GM23338 (cell line): ENCODE results near the gene GCSH. TPM values are rescaled to one million over a fixed set of nuclear protein-coding genes. Genes with fewer than 3 reads are reported as not detected.

Experiments used
- ATAC-seq: fragments of 200-7000 bp; cut with Tn5 transposase; 3 replicates; pipeline ENCODE4 v1.9.1; 2020
- DNase-seq: peaks from one replicate; pipeline ENCODE4 v3.0.0-alpha.2; 2015; ENCODE audit warnings: low spot score
- H2AFZ ChIP-seq: fragments of 200-600 bp; sonication (generic); 2 replicates; pipeline ENCODE4 v1.8.0; 2016; ENCODE audit warnings: antibody characterized with exemption, mild to moderate bottlenecking, moderate library complexity
- H3F3A ChIP-seq: fragments of 200-600 bp; sonication (generic); replicated peaks from 2 replicates; pipeline ENCODE4 v1.8.0; 2017; ENCODE audit warnings: antibody characterized with exemption, mixed run types, low read depth
- H3K27ac ChIP-seq: fragments of 200-600 bp; sonication (generic); 2 replicates; pipeline ENCODE4 v1.6.1; 2016; ENCODE audit warnings: low read depth
- H3K27me3 ChIP-seq: fragments of 200-600 bp; sonication (generic); 2 replicates; pipeline ENCODE4 v1.8.0; 2016; ENCODE audit warnings: mild to moderate bottlenecking, mixed run types, moderate library complexity; ENCODE audit not compliant: insufficient read depth
- H3K36me3 ChIP-seq: fragments of 200-600 bp; sonication (generic); 2 replicates; pipeline ENCODE4 v1.8.0; 2016; ENCODE audit warnings: mild to moderate bottlenecking; ENCODE audit not compliant: insufficient read depth
- H3K4me1 ChIP-seq: fragments of 200-600 bp; sonication (generic); 2 replicates; pipeline ENCODE4 v1.8.0; 2016; ENCODE audit warnings: mild to moderate bottlenecking, moderate library complexity; ENCODE audit not compliant: insufficient read depth
- H3K4me2 ChIP-seq: fragments of 200-600 bp; sonication (generic); 2 replicates; pipeline ENCODE4 v1.7.1; 2017; ENCODE audit warnings: mixed run types
- H3K4me3 ChIP-seq: fragments of 200-600 bp; sonication (generic); 2 replicates; pipeline ENCODE4 v1.6.1; 2016; ENCODE audit warnings: mixed run types
- H3K79me2 ChIP-seq: fragments of 200-600 bp; sonication (generic); replicated peaks from 2 replicates; pipeline ENCODE4 v1.8.0; 2017; ENCODE audit warnings: mild to moderate bottlenecking; ENCODE audit not compliant: insufficient read depth
- H3K9me2 ChIP-seq: fragments of 200-600 bp; sonication (generic); 2 replicates; pipeline ENCODE4 v1.8.0; 2017; ENCODE audit not compliant: insufficient read depth
- H4K20me1 ChIP-seq: fragments of 200-600 bp; sonication (generic); replicated peaks from 2 replicates; pipeline ENCODE4 v1.8.0; 2017; ENCODE audit warnings: mild to moderate bottlenecking; ENCODE audit not compliant: insufficient read depth
- H3K27ac Mint-ChIP-seq: 2 replicates; pipeline ENCODE4 v1.8.0; 2020; ENCODE audit warnings: inconsistent platforms, mild to moderate bottlenecking, moderate library complexity, mixed read lengths
- H3K27me3 Mint-ChIP-seq: 3 replicates; pipeline ENCODE4 v1.8.0; 2022; ENCODE audit warnings: low read depth, mild to moderate bottlenecking, moderate library complexity, mixed read lengths, inconsistent platforms; ENCODE audit not compliant: insufficient read depth, poor library complexity
- H3K36me3 Mint-ChIP-seq: 3 replicates; pipeline ENCODE4 v1.8.0; 2021; ENCODE audit warnings: low read depth, mild to moderate bottlenecking, inconsistent platforms, moderate library complexity, mixed read lengths
- H3K4me1 Mint-ChIP-seq: 3 replicates; pipeline ENCODE4 v1.8.0; 2020; ENCODE audit warnings: mild to moderate bottlenecking, inconsistent platforms, mixed read lengths
- H3K4me3 Mint-ChIP-seq: 3 replicates; pipeline ENCODE4 v1.8.0; 2021; ENCODE audit warnings: moderate library complexity, mild to moderate bottlenecking, inconsistent platforms, mixed read lengths
- H3K9me3 Mint-ChIP-seq: 3 replicates; pipeline ENCODE4 v1.8.0; 2020; ENCODE audit warnings: moderate library complexity, mild to moderate bottlenecking, inconsistent platforms, mixed read lengths
- CREB1 ChIP-seq: fragments of 250-450 bp; sonication (Bioruptor Pico); IDR thresholded peaks from 2 replicates; pipeline ENCODE4 v1.5.0; 2020; ENCODE audit warnings: low read depth, mild to moderate bottlenecking, moderate library complexity
- CTCF ChIP-seq, 2 experiments: fragments of 200-600 bp in 1 of 2; sonication (generic) in 1 of 2; conservative IDR thresholded peaks; 2 replicates each; pipeline versions ENCODE4 v1.5.1 to v1.6.1; 2016 to 2017; ENCODE audit warnings: antibody characterized with exemption in 2 of 2, low read depth in 2 of 2, mild to moderate bottlenecking in 2 of 2, moderate library complexity in 1 of 2
- EZH2 ChIP-seq: fragments of 200-600 bp; sonication (generic); IDR thresholded peaks from one replicate; pipeline ENCODE4 v1.8.0; 2017; ENCODE audit warnings: antibody characterized with exemption, mild to moderate bottlenecking, low read depth; ENCODE audit not compliant: unreplicated experiment
- EZH2phosphoT487 ChIP-seq: fragments of 200-600 bp; sonication (generic); IDR thresholded peaks from one replicate; pipeline ENCODE4 v1.8.1; 2018; ENCODE audit warnings: antibody characterized with exemption; ENCODE audit not compliant: unreplicated experiment
- JUNB ChIP-seq: IDR thresholded peaks from one replicate; pipeline ENCODE4 v1.6.1; 2016; ENCODE audit warnings: antibody characterized with exemption; ENCODE audit not compliant: unreplicated experiment
- NANOG ChIP-seq: IDR thresholded peaks from 2 replicates; pipeline ENCODE4 v1.6.1; 2016; ENCODE audit warnings: antibody characterized with exemption, borderline replicate concordance
- POLR2AphosphoS5 ChIP-seq: IDR thresholded peaks from 2 replicates; pipeline ENCODE4 v1.6.1; 2016; ENCODE audit warnings: antibody characterized with exemption, low read depth
- REST ChIP-seq: IDR thresholded peaks from one replicate; pipeline ENCODE4 v1.6.1; 2018; ENCODE audit warnings: antibody characterized with exemption; ENCODE audit not compliant: unreplicated experiment
- STAT1 ChIP-seq: IDR thresholded peaks from one replicate; pipeline ENCODE4 v1.6.1; 2016; ENCODE audit warnings: antibody characterized with exemption; ENCODE audit not compliant: unreplicated experiment
- ZNF114 ChIP-seq: fragments of 250-450 bp; sonication (Bioruptor Pico); IDR thresholded peaks from 2 replicates; pipeline ENCODE4 v1.5.0; 2020; ENCODE audit warnings: mild to moderate bottlenecking, moderate library complexity
- ZNF331 ChIP-seq: fragments of 250-450 bp; sonication (Bioruptor Pico); IDR thresholded peaks from 2 replicates; pipeline ENCODE4 v1.5.0; 2020; ENCODE audit warnings: low read depth, mild to moderate bottlenecking, moderate library complexity
- polyA plus RNA-seq: library from polyadenylated mRNA; unstranded; fragments of >200 nt; fragmentation: Nextera tagmentation; extraction: Ambion mirVana; gene quantifications from 2 replicates; pipeline ENCODE4 v1.2.1, GENCODE V29; 2016
- total RNA-seq: library from RNA; depleted of rRNA; stranded (reverse); fragments of >200 nt; shearing (Covaris generic); gene quantifications from 2 replicates; pipeline ENCODE4 v1.2.3, GENCODE V29; 2014
- TF ChIP-seq, protein P1 (sequence below): IDR thresholded peaks from 2 replicates; pipeline ENCODE4 v1.6.1; 2016; ENCODE audit warnings: antibody characterized with exemption
- TF ChIP-seq, protein P2 (sequence below): fragments of 250-450 bp; sonication (Bioruptor Pico); IDR thresholded peaks from 2 replicates; pipeline ENCODE4 v1.5.0; 2020; ENCODE audit warnings: mild to moderate bottlenecking, moderate library complexity

GCSH gene
- total and polyA plus RNA-seq, 2 experiments from 2014 or later = 118 to 389 TPM

GRCh38 chr16:81138831-81139557 is 42.8 kb upstream of the GCSH start:
- Histone ChIP-seq H2AFZ (no peak overlapping the region), H3K27ac (no peak overlapping the region), H3K4me3 (no peak overlapping the region), H4K20me1 (no peaks in the 10 kb centered on the region), H3F3A (no peaks in the 10 kb centered on the region), H3K9me2 (no peaks in the 10 kb centered on the region), H3K79me2 (no peaks in the 10 kb centered on the region), H3K4me2 (no peak overlapping the region), H3K36me3 (no peaks in the 10 kb centered on the region), H3K27me3 (no peaks in the 10 kb centered on the region), H3K4me1 (peaks cover 10% of the 10 kb centered on the region; the same call in 1 of the 2 replicates)
- H3K36me3 Mint-ChIP-seq = no peaks in the 10 kb centered on the region
- no peak for ATAC-seq
- peaks cover 21% of the 10 kb centered on the region for H3K4me1 Mint-ChIP-seq
- no peak for DNase-seq
- H3K9me3 Mint-ChIP-seq = no peaks in the 10 kb centered on the region
- TF ChIP-seq, protein P1, sequence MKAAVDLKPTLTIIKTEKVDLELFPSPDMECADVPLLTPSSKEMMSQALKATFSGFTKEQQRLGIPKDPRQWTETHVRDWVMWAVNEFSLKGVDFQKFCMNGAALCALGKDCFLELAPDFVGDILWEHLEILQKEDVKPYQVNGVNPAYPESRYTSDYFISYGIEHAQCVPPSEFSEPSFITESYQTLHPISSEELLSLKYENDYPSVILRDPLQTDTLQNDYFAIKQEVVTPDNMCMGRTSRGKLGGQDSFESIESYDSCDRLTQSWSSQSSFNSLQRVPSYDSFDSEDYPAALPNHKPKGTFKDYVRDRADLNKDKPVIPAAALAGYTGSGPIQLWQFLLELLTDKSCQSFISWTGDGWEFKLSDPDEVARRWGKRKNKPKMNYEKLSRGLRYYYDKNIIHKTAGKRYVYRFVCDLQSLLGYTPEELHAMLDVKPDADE = no peak
- no peak for TF ChIP-seq POLR2AphosphoS5
- TF ChIP-seq NANOG = no peak
- TF ChIP-seq STAT1 = no peak
- no peak for TF ChIP-seq EZH2
- TF ChIP-seq, protein P2, sequence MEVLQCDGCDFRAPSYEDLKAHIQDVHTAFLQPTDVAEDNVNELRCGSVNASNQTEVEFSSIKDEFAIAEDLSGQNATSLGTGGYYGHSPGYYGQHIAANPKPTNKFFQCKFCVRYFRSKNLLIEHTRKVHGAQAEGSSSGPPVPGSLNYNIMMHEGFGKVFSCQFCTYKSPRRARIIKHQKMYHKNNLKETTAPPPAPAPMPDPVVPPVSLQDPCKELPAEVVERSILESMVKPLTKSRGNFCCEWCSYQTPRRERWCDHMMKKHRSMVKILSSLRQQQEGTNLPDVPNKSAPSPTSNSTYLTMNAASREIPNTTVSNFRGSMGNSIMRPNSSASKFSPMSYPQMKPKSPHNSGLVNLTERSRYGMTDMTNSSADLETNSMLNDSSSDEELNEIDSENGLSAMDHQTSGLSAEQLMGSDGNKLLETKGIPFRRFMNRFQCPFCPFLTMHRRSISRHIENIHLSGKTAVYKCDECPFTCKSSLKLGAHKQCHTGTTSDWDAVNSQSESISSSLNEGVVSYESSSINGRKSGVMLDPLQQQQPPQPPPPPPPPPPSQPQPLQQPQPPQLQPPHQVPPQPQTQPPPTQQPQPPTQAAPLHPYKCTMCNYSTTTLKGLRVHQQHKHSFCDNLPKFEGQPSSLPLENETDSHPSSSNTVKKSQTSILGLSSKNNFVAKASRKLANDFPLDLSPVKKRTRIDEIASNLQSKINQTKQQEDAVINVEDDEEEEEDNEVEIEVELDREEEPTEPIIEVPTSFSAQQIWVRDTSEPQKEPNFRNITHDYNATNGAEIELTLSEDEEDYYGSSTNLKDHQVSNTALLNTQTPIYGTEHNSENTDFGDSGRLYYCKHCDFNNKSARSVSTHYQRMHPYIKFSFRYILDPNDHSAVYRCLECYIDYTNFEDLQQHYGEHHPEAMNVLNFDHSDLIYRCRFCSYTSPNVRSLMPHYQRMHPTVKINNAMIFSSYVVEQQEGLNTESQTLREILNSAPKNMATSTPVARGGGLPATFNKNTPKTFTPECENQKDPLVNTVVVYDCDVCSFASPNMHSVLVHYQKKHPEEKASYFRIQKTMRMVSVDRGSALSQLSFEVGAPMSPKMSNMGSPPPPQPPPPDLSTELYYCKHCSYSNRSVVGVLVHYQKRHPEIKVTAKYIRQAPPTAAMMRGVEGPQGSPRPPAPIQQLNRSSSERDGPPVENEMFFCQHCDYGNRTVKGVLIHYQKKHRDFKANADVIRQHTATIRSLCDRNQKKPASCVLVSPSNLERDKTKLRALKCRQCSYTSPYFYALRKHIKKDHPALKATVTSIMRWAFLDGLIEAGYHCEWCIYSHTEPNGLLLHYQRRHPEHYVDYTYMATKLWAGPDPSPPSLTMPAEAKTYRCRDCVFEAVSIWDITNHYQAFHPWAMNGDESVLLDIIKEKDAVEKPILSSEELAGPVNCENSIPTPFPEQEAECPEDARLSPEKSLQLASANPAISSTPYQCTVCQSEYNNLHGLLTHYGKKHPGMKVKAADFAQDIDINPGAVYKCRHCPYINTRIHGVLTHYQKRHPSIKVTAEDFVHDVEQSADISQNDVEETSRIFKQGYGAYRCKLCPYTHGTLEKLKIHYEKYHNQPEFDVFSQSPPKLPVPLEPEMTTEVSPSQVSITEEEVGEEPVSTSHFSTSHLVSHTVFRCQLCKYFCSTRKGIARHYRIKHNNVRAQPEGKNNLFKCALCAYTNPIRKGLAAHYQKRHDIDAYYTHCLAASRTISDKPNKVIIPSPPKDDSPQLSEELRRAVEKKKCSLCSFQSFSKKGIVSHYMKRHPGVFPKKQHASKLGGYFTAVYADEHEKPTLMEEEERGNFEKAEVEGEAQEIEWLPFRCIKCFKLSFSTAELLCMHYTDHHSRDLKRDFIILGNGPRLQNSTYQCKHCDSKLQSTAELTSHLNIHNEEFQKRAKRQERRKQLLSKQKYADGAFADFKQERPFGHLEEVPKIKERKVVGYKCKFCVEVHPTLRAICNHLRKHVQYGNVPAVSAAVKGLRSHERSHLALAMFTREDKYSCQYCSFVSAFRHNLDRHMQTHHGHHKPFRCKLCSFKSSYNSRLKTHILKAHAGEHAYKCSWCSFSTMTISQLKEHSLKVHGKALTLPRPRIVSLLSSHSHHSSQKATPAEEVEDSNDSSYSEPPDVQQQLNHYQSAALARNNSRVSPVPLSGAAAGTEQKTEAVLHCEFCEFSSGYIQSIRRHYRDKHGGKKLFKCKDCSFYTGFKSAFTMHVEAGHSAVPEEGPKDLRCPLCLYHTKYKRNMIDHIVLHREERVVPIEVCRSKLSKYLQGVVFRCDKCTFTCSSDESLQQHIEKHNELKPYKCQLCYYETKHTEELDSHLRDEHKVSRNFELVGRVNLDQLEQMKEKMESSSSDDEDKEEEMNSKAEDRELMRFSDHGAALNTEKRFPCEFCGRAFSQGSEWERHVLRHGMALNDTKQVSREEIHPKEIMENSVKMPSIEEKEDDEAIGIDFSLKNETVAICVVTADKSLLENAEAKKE (CRISPR knock-in tag) = no peak
- TF ChIP-seq CTCF (conservative IDR thresholded peaks at IDR 0.05; ENCODE audit: low read depth in 2 of 2) = no peak; a peak in 1 of 4 replicates
- TF ChIP-seq REST = no peak
- TF ChIP-seq EZH2phosphoT487 = no peak
- TF ChIP-seq CREB1 = no peak
- TF ChIP-seq JUNB = no peak
- TF ChIP-seq ZNF114 (CRISPR knock-in tag) = no peak
- TF ChIP-seq ZNF331 (CRISPR knock-in tag) = no peak
- H3K4me3 Mint-ChIP-seq = no peak overlapping the region
- no peak overlapping the region for H3K27ac Mint-ChIP-seq
- H3K27me3 Mint-ChIP-seq = peaks cover 4% of the 10 kb centered on the region
